Gastroesophageal sphincter (tissue), 4 donors: ENCODE measurements around the gene CPSF4L. TPM values are rescaled to one million over a fixed set of nuclear protein-coding genes. Genes with fewer than 3 reads are reported as not detected.

Experiments
- ATAC-seq: fragments of 150-250 bp; one replicate; pipeline ENCODE4 v1.9.1; 2016; ENCODE audit warnings: mild to moderate bottlenecking, moderate library complexity
- H3K27ac ChIP-seq, 4 donors: fragments of 200-600 bp; sonication (generic) in 3 of 4; 1 replicate in 3 of 4; 2 replicates in 1 of 4; pipeline ENCODE4 v1.5.1; 2016 to 2019
- H3K27me3 ChIP-seq: fragments of 200-600 bp; sonication (generic); one replicate; pipeline ENCODE4 v1.5.1; 2019
- H3K36me3 ChIP-seq, 2 donors: fragments of 200-600 bp; sonication (generic); one replicate each; pipeline ENCODE4 v1.5.1; 2019; ENCODE audit warnings: control low read depth in 1 of 2
- H3K4me1 ChIP-seq, 3 donors: fragments of 200-600 bp; sonication (generic); 1 replicate in 2 of 3; 2 replicates in 1 of 3; pipeline ENCODE4 v1.5.1; 2016 to 2019; ENCODE audit warnings: control low read depth in 2 of 3
- H3K4me3 ChIP-seq, 2 donors: fragments of 200-600 bp; sonication (generic); one replicate each; pipeline ENCODE4 v1.5.1; 2019; ENCODE audit warnings: mild to moderate bottlenecking in 1 of 2, moderate library complexity in 1 of 2
- H3K9me3 ChIP-seq, 3 donors: fragments of 200-600 bp; sonication (generic); one replicate each; pipeline ENCODE4 v1.5.1; 2017 to 2019; ENCODE audit warnings: control low read depth in 2 of 3
- CTCF ChIP-seq, 4 experiments: fragments of 200-600 bp in 2 of 4; fragments of 450-650 bp in 2 of 4; sonication (generic) in 1 of 4; IDR thresholded peaks; one replicate each; pipeline ENCODE4 v1.5.1; 2017 to 2019; ENCODE audit warnings: antibody characterized with exemption in 4 of 4, mild to moderate bottlenecking in 2 of 4, moderate library complexity in 2 of 4
- EP300 ChIP-seq: sonication (generic); formaldehyde crosslinking; IDR thresholded peaks from one replicate; pipeline ENCODE4 v1.6.1; 2017; ENCODE audit warnings: antibody characterized with exemption, mild to moderate bottlenecking
- POLR2A ChIP-seq, 2 donors: fragments of 450-650 bp; IDR thresholded peaks; one replicate each; pipeline ENCODE4 v1.6.1; 2017; ENCODE audit warnings: antibody characterized with exemption in 2 of 2, mild to moderate bottlenecking in 2 of 2, moderate library complexity in 1 of 2
- POLR2AphosphoS5 ChIP-seq: sonication (generic); formaldehyde crosslinking; IDR thresholded peaks from one replicate; pipeline ENCODE4 v1.6.1; 2017; ENCODE audit warnings: antibody characterized with exemption
- WGBS, 2 donors: methylation state at CpG; one replicate each; pipeline ENCODE4 v1.1.5; 2018; ENCODE audit warnings: low coverage in 1 of 2; 5-methylcytosine and 5-hydroxymethylcytosine counted together
- total RNA-seq, 4 donors: library from RNA; depleted of rRNA; stranded (reverse); fragments of >200 nt; gene quantifications; one replicate each; pipeline ENCODE4 v1.1.0, GENCODE V29; 2016

The CPSF4L gene
- total RNA-seq, 4 donors from 2014 or later: not detected

- Histone ChIP-seq H3K27ac (peak overlapping the region in 3 of 4 donors; percentile 70 to 83 (median 79)), H3K9me3 (no peaks in the 10 kb centered on the region), H3K4me1 (peaks cover 2 to 82% (median 41%) of the 10 kb centered on the region in 3 donors), H3K36me3 (peaks cover 0 to 46% of the 10 kb centered on the region in 2 donors), H3K27me3 (no peaks in the 10 kb centered on the region), H3K4me3 (no peak overlapping the region)
- no peak for TF ChIP-seq EP300
- TF ChIP-seq POLR2A (IDR thresholded peaks at IDR 0.05): no peak
- no peak for TF ChIP-seq CTCF (IDR thresholded peaks at IDR 0.05)
- no peak for TF ChIP-seq POLR2AphosphoS5
- WGBS, 2 donors: no CpG with 5 or more reads among the region's 20 CpGs
- no peak for ATAC-seq
Observed at GRCh38 chr17:73284906-73285602, 23.4 kb upstream of the CPSF4L start.

- Histone ChIP-seq H3K27ac (peak overlapping the region in 3 of 4 donors; percentile 70 to 83 (median 79)), H3K4me1 (peaks cover 2 to 82% (median 34%) of the 10 kb centered on the region in 3 donors)
- 47 to 53% methylated on average over 5 to 8 of the region's 8 CpGs for WGBS, 2 donors
Observed at GRCh38 chr17:73284354-73284753, 22.7 kb upstream of the CPSF4L start.

GRCh38 chr17:73283841-73284282 lies 22.2 kb upstream of the CPSF4L start:
- Histone ChIP-seq H3K4me1 (peaks cover 4 to 82% (median 33%) of the 10 kb centered on the region in 3 donors), H3K27me3 (no peaks in the 10 kb centered on the region), H3K9me3 (no peaks in the 10 kb centered on the region), H3K4me3 (no peak overlapping the region), H3K27ac (peak overlapping the region in 3 of 4 donors; percentile 70 to 83 (median 79)), H3K36me3 (peaks cover 0 to 46% of the 10 kb centered on the region in 2 donors)
- 10 to 37% methylated on average over 4 to 7 of the region's 10 CpGs for WGBS, 2 donors
- TF ChIP-seq CTCF (IDR thresholded peaks at IDR 0.05): no peak
- TF ChIP-seq POLR2AphosphoS5: peak; percentile 10
- no peak for TF ChIP-seq EP300
- no peak for TF ChIP-seq POLR2A (IDR thresholded peaks at IDR 0.05)
- ATAC-seq: peak; percentile 48

More at GRCh38 chr17:73284354-73284753, 22.7 kb upstream of the CPSF4L start:
- H3K9me3 ChIP-seq: no peaks in the 10 kb centered on the region
- ATAC-seq: no peak
- peaks cover 0 to 46% of the 10 kb centered on the region in 2 donors for H3K36me3 ChIP-seq
- no peaks in the 10 kb centered on the region for H3K27me3 ChIP-seq
- no peak overlapping the region for H3K4me3 ChIP-seq
- TF ChIP-seq POLR2AphosphoS5 (no peak), EP300 (no peak), CTCF (IDR thresholded peaks at IDR 0.05) (no peak), POLR2A (IDR thresholded peaks at IDR 0.05) (no peak)

GRCh38 chr17:73283250-73283649 lies 21.6 kb upstream of the CPSF4L start:
- Histone ChIP-seq H3K27me3 (no peaks in the 10 kb centered on the region), H3K9me3 (no peaks in the 10 kb centered on the region), H3K4me1 (peaks cover 7 to 82% (median 32%) of the 10 kb centered on the region in 3 donors), H3K36me3 (peaks cover 0 to 46% of the 10 kb centered on the region in 2 donors), H3K27ac (peak overlapping the region in 3 of 4 donors; percentile 70 to 83 (median 79)), H3K4me3 (no peak overlapping the region)
- TF ChIP-seq CTCF (IDR thresholded peaks at IDR 0.05) (no peak), POLR2A (IDR thresholded peaks at IDR 0.05) (no peak), EP300 (no peak), POLR2AphosphoS5 (no peak)
- ATAC-seq: no peak
- WGBS, 2 donors: 80 to 100% methylated on average over 1 of the region's 5 CpGs

- TF ChIP-seq POLR2A (IDR thresholded peaks at IDR 0.05): no peak
- H3K36me3 ChIP-seq: peaks cover 0 to 46% of the 10 kb centered on the region in 2 donors
- H3K9me3 ChIP-seq: no peaks in the 10 kb centered on the region
- no peak overlapping the region for H3K4me3 ChIP-seq
- ATAC-seq: no peak
- H3K27me3 ChIP-seq: no peaks in the 10 kb centered on the region
- peak overlapping the region in 1 of 4 donors; percentile 83 for H3K27ac ChIP-seq
- 91 to 100% methylated on average over 3 to 4 of the region's 9 CpGs for WGBS, 2 donors
- H3K4me1 ChIP-seq: peaks cover 7 to 82% (median 30%) of the 10 kb centered on the region in 3 donors
Observed at GRCh38 chr17:73282629-73283028, 20.9 kb upstream of the CPSF4L start.
